ENCODE data around the gene SLC39A10. TPM values are rescaled to one million over a fixed set of nuclear protein-coding genes. Genes with fewer than 3 reads are reported as not detected.

Gene SLC39A10
- total and polyA plus RNA-seq, 9 of the 15 experiments (the other 6 are each of a cell fraction or from before 2014, with no cell fraction given), result 12.5 to 40.1 (median 23.1) TPM

DNA sequence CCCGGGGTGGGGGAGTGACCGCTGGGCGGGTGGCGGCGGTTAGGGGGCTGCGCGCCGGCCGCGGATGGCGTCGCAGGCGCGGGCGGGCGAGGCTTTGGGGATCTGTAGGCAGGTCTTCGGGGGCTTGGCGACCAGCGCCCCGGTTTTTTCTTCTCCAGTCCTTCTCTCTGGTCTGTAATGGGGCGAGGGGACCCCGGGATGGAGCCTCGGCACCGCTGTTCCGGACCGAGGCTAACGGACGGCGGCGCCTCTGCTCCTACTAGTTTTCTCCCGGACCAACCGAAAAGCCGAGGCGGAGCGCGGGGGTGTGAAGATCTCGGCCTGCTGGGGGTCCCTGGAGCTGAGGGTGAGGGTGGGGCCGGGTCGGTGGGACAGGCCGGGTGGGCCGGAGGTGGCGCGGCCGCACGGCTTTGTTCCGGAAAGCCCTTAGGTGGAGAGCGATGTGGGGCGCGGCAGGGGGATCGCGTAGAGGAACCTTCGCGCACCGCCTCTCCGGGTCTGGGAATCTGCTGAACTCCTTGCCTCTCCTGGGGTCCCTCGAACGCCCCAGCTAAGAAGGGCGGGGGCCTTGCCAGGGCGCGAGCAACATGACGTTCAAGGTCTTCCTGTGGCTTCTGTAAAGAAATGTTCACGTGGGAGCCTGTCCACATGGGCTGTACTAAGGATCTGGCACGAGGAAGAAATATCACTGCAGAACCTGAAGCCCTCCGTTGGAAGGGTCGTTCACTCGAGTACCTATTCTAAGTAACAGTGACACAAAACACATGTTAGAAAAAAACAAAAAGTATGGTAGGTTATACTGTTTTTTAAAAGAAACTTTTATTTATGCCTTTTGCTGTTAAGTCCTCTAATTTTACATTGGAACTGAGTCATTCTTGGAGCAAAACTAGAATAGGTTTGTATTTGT lies 861 bp downstream of the SLC39A10 start (continued):
- TF ChIP-seq, protein P1, sequence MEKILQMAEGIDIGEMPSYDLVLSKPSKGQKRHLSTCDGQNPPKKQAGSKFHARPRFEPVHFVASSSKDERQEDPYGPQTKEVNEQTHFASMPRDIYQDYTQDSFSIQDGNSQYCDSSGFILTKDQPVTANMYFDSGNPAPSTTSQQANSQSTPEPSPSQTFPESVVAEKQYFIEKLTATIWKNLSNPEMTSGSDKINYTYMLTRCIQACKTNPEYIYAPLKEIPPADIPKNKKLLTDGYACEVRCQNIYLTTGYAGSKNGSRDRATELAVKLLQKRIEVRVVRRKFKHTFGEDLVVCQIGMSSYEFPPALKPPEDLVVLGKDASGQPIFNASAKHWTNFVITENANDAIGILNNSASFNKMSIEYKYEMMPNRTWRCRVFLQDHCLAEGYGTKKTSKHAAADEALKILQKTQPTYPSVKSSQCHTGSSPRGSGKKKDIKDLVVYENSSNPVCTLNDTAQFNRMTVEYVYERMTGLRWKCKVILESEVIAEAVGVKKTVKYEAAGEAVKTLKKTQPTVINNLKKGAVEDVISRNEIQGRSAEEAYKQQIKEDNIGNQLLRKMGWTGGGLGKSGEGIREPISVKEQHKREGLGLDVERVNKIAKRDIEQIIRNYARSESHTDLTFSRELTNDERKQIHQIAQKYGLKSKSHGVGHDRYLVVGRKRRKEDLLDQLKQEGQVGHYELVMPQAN (IDR thresholded peaks at IDR 0.05; ENCODE audit: borderline replicate concordance), result 0 out of 2 replicates have a peak, but pooled peaks have one; percentile 38
- no peak for TF ChIP-seq SLC30A9 (CRISPR knock-in tag; IDR thresholded peaks at IDR 0.05)
- no peak for TF ChIP-seq CBFA2T2 (conservative IDR thresholded peaks at IDR 0.05)
- no peak for TF ChIP-seq ZNF507 (tag; conservative IDR thresholded peaks at IDR 0.05)
- TF ChIP-seq, protein P2, sequence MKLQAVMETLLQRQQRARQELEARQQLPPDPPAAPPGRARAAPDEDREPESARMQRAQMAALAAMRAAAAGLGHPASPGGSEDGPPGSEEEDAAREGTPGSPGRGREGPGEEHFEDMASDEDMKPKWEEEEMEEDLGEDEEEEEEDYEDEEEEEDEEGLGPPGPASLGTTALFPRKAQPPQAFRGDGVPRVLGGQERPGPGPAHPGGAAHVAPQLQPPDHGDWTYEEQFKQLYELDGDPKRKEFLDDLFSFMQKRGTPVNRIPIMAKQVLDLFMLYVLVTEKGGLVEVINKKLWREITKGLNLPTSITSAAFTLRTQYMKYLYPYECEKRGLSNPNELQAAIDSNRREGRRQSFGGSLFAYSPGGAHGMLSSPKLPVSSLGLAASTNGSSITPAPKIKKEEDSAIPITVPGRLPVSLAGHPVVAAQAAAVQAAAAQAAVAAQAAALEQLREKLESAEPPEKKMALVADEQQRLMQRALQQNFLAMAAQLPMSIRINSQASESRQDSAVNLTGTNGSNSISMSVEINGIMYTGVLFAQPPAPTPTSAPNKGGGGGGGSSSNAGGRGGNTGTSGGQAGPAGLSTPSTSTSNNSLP (IDR thresholded peaks at IDR 0.05; ENCODE audit: borderline replicate concordance, low read depth, low read length), result no peak
- no peak for TF ChIP-seq CTBP1 (IDR thresholded peaks at IDR 0.05; ENCODE audit: borderline replicate concordance)
- no peak for TF ChIP-seq U2AF2 (optimal IDR thresholded peaks at IDR 0.05; ENCODE audit: low read depth, low read length)
- TF ChIP-seq VEZF1 (CRISPR knock-in tag; IDR thresholded peaks at IDR 0.05), result peak; percentile 21; the same call in 1 of the 2 replicates
- TF ChIP-seq, protein P3, sequence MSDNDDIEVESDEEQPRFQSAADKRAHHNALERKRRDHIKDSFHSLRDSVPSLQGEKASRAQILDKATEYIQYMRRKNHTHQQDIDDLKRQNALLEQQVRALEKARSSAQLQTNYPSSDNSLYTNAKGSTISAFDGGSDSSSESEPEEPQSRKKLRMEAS (CRISPR knock-in tag; IDR thresholded peaks at IDR 0.05), result peak; percentile 62
- TF ChIP-seq, protein P4, sequence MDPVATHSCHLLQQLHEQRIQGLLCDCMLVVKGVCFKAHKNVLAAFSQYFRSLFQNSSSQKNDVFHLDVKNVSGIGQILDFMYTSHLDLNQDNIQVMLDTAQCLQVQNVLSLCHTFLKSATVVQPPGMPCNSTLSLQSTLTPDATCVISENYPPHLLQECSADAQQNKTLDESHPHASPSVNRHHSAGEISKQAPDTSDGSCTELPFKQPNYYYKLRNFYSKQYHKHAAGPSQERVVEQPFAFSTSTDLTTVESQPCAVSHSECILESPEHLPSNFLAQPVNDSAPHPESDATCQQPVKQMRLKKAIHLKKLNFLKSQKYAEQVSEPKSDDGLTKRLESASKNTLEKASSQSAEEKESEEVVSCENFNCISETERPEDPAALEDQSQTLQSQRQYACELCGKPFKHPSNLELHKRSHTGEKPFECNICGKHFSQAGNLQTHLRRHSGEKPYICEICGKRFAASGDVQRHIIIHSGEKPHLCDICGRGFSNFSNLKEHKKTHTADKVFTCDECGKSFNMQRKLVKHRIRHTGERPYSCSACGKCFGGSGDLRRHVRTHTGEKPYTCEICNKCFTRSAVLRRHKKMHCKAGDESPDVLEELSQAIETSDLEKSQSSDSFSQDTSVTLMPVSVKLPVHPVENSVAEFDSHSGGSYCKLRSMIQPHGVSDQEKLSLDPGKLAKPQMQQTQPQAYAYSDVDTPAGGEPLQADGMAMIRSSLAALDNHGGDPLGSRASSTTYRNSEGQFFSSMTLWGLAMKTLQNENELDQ (CRISPR knock-in tag; IDR thresholded peaks at IDR 0.05; ENCODE audit: borderline replicate concordance), result no peak
- TF ChIP-seq, protein P5, sequence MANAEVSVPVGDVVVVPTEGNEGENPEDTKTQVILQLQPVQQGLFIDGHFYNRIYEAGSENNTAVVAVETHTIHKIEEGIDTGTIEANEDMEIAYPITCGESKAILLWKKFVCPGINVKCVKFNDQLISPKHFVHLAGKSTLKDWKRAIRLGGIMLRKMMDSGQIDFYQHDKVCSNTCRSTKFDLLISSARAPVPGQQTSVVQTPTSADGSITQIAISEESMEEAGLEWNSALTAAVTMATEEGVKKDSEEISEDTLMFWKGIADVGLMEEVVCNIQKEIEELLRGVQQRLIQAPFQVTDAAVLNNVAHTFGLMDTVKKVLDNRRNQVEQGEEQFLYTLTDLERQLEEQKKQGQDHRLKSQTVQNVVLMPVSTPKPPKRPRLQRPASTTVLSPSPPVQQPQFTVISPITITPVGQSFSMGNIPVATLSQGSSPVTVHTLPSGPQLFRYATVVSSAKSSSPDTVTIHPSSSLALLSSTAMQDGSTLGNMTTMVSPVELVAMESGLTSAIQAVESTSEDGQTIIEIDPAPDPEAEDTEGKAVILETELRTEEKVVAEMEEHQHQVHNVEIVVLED (CRISPR knock-in tag; IDR thresholded peaks at IDR 0.05), result no peak
- no peak for TF ChIP-seq MBD2 (IDR thresholded peaks at IDR 0.05; ENCODE audit: borderline replicate concordance, low read depth)
- TF ChIP-seq ZNF224 (CRISPR knock-in tag; IDR thresholded peaks at IDR 0.05), result no peak

All from K562 (cell line).